ENCODE measurements around the gene SLCO2A1.

Gene SLCO2A1

DNA sequence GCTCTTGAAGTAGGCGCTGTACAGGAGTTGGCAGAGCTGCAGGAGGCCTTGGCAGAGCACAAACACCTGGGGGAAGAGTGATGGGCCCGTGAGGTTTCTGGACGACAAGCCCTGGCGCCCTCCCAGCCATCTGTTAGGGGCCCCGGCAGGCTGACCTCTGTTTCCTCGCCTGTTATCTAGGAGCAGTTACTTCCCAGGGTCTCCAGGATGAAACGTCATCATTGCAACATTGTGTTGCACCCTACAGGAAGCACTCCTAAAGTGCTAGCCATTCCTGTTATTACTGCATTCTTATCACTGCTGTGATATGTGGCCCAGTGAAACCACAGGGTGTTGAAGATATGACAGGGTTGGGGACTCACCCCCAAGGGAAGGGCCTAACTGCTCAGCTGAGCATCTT, 50.2 kb downstream of the SLCO2A1 start:
- H3K27ac ChIP-seq = no peak overlapping the region
- TF ChIP-seq ZFX (IDR thresholded peaks at IDR 0.05; ENCODE audit: borderline replicate concordance) (no peak), CTCF (IDR thresholded peaks at IDR 0.05) (no peak)

- no peak overlapping the region for H3K27ac ChIP-seq
- TF ChIP-seq CTCF (IDR thresholded peaks at IDR 0.05) (no peak), ZFX (IDR thresholded peaks at IDR 0.05; ENCODE audit: borderline replicate concordance) (no peak)
These were observed 52.2 kb downstream of the SLCO2A1 start for GRCh38 chr3:133977568-133977967.

- TF ChIP-seq ZFX (IDR thresholded peaks at IDR 0.05; ENCODE audit: borderline replicate concordance) = no peak
- TF ChIP-seq CTCF (IDR thresholded peaks at IDR 0.05) = no peak
- no peak overlapping the region for H3K27ac ChIP-seq
These were observed 56.3 kb downstream of the SLCO2A1 start for GRCh38 chr3:133973249-133973980.

DNA sequence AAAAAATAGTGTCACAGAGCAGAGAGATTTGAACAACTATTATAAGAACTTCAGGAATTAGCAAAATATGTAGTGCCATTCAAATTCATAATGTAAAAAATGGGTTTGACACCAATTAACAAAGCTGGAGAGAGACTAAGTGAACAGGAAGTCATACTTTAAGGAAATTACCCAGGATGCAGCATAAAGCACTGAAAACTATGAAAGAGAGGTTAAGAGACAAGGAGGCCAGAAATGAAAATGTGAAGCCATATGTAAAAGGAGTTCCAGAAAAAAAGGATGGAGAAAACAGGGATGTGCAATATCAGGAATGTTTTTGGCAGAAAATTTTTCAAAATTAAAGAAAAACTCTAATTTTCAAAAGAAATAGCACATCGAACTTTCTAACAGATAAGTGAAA, 57.6 kb downstream of the SLCO2A1 start:
- no peak for TF ChIP-seq CTCF (IDR thresholded peaks at IDR 0.05)
- no peak for TF ChIP-seq ZFX (IDR thresholded peaks at IDR 0.05; ENCODE audit: borderline replicate concordance)
- no peak overlapping the region for H3K27ac ChIP-seq

- H3K27ac ChIP-seq = no peak overlapping the region
- TF ChIP-seq CTCF (IDR thresholded peaks at IDR 0.05) (no peak), ZFX (IDR thresholded peaks at IDR 0.05; ENCODE audit: borderline replicate concordance) (no peak)
These were observed 58.8 kb downstream of the SLCO2A1 start for GRCh38 chr3:133970916-133971315.

GRCh38 chr3:133970339-133970738, 59.4 kb downstream of the SLCO2A1 start:
- no peak overlapping the region for H3K27ac ChIP-seq
- TF ChIP-seq CTCF (IDR thresholded peaks at IDR 0.05) (no peak), ZFX (IDR thresholded peaks at IDR 0.05; ENCODE audit: borderline replicate concordance) (no peak)

GRCh38 chr3:133967992-133968892, 61.5 kb downstream of the SLCO2A1 start:
- no peak overlapping the region for H3K27ac ChIP-seq
- TF ChIP-seq CTCF (IDR thresholded peaks at IDR 0.05) (no peak), ZFX (IDR thresholded peaks at IDR 0.05; ENCODE audit: borderline replicate concordance) (no peak)

Data from 22Rv1 (cell line).